HG03135 (cell line): ENCODE results near the gene CFAP74.

Experiments used
- ATAC-seq: cut with Tn5 transposase; IDR thresholded peaks from one replicate; pipeline ENCODE4 v1.9.1; 2021; ENCODE audit warnings: mild to moderate bottlenecking, moderate library complexity; ENCODE audit not compliant: unreplicated experiment

Gene CFAP74

GRCh38 chr1:1929639-1930545 is 73.7 kb downstream of the CFAP74 start:
- no peak for ATAC-seq

GRCh38 chr1:1929102-1929638 is 74.4 kb downstream of the CFAP74 start:
- ATAC-seq = no peak

- no peak for ATAC-seq
Observed at GRCh38 chr1:1928231-1929101, 75.1 kb downstream of the CFAP74 start.

GRCh38 chr1:1927751-1928150 is 75.8 kb downstream of the CFAP74 start:
- no peak for ATAC-seq

GRCh38 chr1:1926886-1927660 is 76.5 kb downstream of the CFAP74 start:
- no peak for ATAC-seq

- ATAC-seq = no peak
Observed at GRCh38 chr1:1926346-1926811, 77.2 kb downstream of the CFAP74 start.

GRCh38 chr1:1925437-1926345 is 77.9 kb downstream of the CFAP74 start:
- ATAC-seq = no peak

- ATAC-seq = no peak
Observed at GRCh38 chr1:1924849-1925248, 78.7 kb downstream of the CFAP74 start.

- ATAC-seq = no peak
Observed at GRCh38 chr1:1924386-1924785, 79.2 kb downstream of the CFAP74 start.

- no peak for ATAC-seq
Observed at GRCh38 chr1:1922956-1923833, 80.4 kb downstream of the CFAP74 start.

GRCh38 chr1:1922702-1922955 is 81.0 kb downstream of the CFAP74 start:
- no peak for ATAC-seq

GRCh38 chr1:1921901-1922701 is 81.5 kb downstream of the CFAP74 start:
- no peak for ATAC-seq

GRCh38 chr1:1921459-1921862 is 82.1 kb downstream of the CFAP74 start:
- ATAC-seq = no peak

- ATAC-seq = no peak
Observed at GRCh38 chr1:1920608-1921458, 82.8 kb downstream of the CFAP74 start.

- no peak for ATAC-seq
Observed at GRCh38 chr1:1920057-1920607, 83.5 kb downstream of the CFAP74 start.

GRCh38 chr1:1919304-1920056 is 84.1 kb downstream of the CFAP74 start:
- ATAC-seq = peak; percentile 80
